HG03558 (cell line): ENCODE results near the gene STPG3.

Experiments used
- ATAC-seq: cut with Tn5 transposase; IDR thresholded peaks from one replicate; pipeline ENCODE4 v1.9.1; 2021; ENCODE audit warnings: moderate number of reproducible peaks; ENCODE audit not compliant: unreplicated experiment; ENCODE audit errors: extremely low read depth

STPG3 gene

GRCh38 chr9:137262909-137263285, 11.8 kb downstream of the STPG3 start:
- ATAC-seq = no peak

- ATAC-seq = no peak
These were observed 12.4 kb downstream of the STPG3 start for GRCh38 chr9:137263506-137263905.

DNA sequence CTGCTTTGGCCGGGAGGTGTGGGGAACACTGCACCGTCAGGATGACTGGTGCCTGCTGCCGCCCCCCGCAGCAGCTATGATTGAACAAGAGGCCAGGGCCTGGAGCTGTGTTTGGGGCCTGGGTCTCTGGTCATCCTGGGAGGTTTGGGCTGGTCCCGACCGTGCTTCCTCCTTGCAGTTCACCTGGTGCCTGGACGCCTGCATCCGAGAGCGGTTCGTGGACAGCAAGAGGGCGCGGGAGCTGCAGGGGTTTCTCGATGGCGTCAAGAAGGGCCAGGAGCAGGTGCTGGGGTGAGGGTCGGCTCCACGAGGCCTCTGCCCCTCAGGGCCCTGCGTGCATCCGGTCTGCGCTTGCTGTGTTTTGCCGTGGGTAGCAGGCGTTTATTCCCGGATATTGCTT, 13.0 kb downstream of the STPG3 start:
- ATAC-seq = no peak

GRCh38 chr9:137265496-137266161, 14.5 kb downstream of the STPG3 start:
- ATAC-seq = no peak

GRCh38 chr9:137266162-137266527, 15.1 kb downstream of the STPG3 start:
- no peak for ATAC-seq

DNA sequence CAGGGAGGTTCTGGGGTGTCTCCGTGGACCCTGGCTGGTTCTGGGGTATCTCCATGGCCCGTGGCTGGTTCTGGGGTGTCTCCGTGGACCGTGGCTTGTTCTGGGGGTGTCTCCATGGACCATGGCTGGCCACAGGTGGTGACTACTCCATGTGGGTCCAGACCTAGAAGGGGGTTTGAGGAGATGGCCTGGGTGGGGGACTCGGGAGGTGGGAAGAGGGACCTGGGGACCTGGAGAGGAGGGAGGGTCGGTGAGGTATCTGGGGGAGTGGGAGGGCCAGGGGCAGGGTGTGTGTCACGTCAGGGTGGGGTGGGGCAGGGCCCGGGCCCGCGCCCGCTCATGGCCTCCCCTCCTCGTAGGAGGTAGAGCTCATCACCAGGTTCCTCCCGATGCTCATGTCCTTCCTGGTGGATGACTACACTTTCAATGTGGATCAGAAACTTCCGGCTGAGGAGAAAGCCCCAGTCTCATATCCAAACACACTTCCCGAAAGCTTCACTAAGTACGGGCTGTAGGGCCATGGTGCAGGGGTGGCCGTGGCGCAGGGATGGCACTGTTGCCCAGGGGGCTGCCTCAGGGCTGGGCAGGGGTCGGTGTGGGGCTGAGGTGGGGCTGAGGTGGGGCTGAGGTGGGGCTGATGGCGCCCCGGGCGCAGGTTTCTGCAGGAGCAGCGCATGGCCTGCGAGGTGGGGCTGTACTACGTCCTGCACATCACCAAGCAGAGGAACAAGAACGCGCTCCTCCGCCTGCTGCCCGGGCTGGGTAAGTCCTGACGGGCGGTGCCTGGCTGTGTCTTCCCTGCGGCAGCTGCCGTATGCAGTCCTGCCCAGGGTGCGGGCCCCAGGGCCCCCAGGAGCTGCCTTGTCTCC, 15.7 kb downstream of the STPG3 start:
- no peak for ATAC-seq

- ATAC-seq = no peak
These were observed 16.9 kb downstream of the STPG3 start for GRCh38 chr9:137267933-137268355.

GRCh38 chr9:137268538-137269201, 17.6 kb downstream of the STPG3 start:
- ATAC-seq = no peak

DNA sequence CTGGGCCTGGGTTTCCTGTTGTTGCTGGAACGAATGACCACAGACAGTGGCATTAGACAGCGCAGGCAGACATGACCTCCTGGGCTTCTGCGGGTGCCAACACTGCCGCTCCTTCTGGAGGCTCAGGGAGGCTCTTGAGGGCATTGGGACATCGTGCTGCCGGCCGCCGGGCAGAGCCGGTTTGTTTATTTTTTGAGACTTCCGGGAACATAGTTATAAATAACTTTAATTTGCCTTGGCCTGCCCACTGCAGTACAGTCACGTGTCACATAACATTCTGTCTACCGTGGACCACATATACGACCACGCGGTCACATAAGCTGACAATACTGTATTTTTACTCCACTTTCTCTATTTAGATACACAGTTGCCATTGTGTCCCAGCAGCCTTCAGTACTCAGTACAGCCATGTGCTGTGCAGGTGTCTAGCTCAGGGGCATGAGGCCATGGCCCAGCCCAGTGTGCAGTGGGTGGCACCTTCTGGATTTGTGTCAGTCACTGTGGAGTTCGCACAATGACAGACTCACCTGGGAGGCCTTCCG, 18.2 kb downstream of the STPG3 start:
- ATAC-seq = no peak

DNA sequence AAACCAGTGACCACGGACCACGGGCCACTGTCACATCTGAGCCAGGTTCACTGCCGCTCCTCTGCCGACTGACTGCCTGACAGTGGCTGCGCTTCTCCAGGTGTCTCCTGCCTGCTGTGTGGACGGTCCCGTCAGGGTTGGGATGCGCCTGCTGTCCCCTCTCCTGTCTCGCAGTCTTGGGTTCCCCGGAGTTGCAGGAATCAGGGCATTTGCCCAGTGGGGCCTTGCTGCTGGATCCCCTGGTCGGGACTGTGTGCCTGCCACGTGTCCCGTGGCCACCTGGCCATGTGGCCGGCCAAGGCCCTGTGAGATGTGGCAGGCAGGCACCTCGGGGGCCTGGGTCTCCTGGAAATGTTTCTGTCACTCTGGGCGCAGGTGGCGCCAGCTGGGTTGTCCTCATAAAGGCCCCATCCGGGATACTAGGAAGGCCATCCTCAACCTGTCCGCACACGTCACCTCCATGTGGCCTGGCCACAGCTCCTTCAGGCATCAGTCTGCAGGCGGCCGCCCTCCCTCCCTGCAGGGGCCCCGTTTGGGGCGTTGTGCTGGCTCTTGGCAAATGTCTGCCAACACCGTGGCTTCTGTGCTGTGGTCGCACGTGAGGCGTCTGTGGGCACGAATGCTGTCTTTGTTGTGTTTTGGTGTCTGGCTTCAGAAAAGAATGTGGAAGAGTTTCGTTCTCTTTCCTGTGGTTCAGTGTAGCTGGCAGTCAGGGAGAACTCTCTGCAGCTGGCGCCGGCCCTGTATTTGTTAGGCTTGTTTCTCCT, 20.0 kb downstream of the STPG3 start:
- ATAC-seq = no peak

- no peak for ATAC-seq
These were observed 20.6 kb downstream of the STPG3 start for GRCh38 chr9:137271696-137272076.

- no peak for ATAC-seq
These were observed 21.4 kb downstream of the STPG3 start for GRCh38 chr9:137272241-137273094.

- no peak for ATAC-seq
These were observed 22.0 kb downstream of the STPG3 start for GRCh38 chr9:137273095-137273490.

- no peak for ATAC-seq
These were observed 22.7 kb downstream of the STPG3 start for GRCh38 chr9:137273611-137274320.

DNA sequence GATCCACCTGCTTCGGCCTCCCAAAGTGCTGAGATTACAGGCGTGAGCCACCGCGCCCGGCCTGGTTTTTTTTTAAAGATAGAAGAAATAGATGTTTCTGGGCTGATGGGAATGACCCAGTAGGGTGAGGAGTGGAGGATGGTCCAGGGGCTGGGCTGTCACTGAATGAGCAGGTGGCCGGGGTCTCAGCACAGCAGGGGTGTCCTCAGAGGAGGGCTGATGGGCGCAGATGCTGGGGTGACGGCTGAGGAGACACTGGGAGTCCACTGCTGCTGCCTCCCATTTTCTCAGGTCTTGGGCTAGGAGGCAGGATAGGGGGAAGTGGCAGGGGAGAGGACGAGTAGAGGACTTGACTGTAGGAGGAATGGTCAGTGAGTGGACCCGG, 24.1 kb downstream of the STPG3 start:
- no peak for ATAC-seq

- no peak for ATAC-seq
These were observed 24.7 kb downstream of the STPG3 start for GRCh38 chr9:137275588-137276472.

DNA sequence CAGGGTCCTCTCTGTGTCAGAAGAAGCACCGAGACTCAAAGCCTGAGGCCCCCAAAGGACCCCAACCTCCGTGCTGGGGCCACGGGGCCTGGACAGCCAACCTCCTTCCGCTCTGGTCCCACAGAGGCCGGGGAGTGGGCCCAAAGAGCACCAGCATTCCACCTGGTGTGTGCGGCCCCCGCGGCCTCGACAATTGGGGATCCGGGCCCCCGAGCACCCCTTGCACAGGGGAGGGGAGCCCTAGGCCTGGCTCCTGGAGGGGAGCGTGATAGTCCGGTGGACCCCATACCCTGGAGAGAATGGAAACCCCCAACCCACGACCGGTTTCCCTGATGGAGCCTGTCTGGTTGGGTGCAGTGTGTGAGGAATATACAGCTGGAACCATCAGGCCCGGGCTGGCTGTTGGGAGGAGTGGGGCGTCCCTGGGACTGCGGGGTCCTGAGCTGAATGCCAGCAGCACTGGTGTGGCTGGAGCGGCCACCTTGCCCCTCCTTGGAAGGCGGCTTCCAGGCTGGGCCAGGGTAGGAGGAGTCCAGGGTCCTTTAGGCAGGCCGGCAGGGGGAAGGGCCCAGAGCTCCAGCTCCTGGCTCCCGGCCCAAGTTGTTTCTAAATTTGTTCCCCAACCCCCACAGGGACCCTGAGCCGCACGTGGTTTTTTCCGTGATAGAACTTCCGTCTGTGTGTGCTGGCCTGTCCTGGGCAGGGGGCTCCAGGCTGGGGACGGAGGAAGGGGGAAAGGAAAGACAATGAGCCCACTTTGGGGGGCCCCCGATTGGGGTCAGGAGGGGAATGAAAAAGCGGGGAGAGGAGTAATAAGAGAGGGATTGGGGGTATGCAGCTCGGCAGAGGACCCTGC, 25.6 kb downstream of the STPG3 start:
- no peak for ATAC-seq
